Germinal center (tissue), 1 donor: ENCODE results near the gene INO80.
"Not testable (repeated sequence)": the region's sequence is repeated elsewhere in the genome, so short reads cannot be mapped to it uniquely, and the experiment has no call there.

Experiments used
- DNase-seq: peaks from one replicate; pipeline ENCODE4 v3.0.0; 2012; ENCODE audit warnings: mixed read lengths, low spot score

Gene INO80

GRCh38 chr15:41121951-41122350 lies 5.9 kb upstream of the INO80 start:
- DNase-seq: no peak

GRCh38 chr15:41116962-41117252 lies 827 bp upstream of the INO80 start:
- DNase-seq: no peak

DNA sequence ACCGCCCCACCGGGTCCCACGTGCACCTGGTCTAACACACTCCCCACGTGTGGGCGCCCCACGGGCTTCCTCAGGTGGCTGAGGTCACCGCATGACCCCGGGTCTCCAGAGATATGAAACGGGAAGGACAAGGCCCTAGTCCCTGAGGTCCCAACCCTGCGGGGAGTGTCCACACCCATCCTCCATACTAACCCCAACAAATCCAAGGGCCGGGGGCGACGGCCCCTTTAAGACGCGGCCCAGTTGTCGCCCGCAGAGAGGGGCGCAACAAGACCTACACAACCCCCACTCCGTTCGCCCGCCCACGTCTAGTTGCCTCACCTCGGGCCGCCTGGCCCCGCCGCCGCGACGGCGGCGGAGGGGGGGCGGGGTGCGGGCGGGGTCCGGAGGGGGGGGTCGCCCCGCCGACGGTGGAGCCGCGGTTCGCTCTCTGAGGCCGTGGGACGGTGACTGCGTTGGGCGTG lies 396 bp downstream of the INO80 start:
- no peak for DNase-seq

- peak; percentile 81 for DNase-seq
These were observed 874 bp downstream of the INO80 start for GRCh38 chr15:41115161-41115651.

GRCh38 chr15:41106947-41107346 lies 9.1 kb downstream of the INO80 start:
- DNase-seq: no peak

GRCh38 chr15:41105348-41106334 lies 10.4 kb downstream of the INO80 start:
- DNase-seq: no peak

- DNase-seq: no peak
These were observed 11.8 kb downstream of the INO80 start for GRCh38 chr15:41104234-41104633.

GRCh38 chr15:41102854-41103253 lies 13.2 kb downstream of the INO80 start:
- DNase-seq: no peak

- DNase-seq: no peak
These were observed 19.9 kb downstream of the INO80 start for GRCh38 chr15:41096178-41096577.

GRCh38 chr15:41085029-41085428 lies 31.1 kb downstream of the INO80 start:
- DNase-seq: no peak

DNA sequence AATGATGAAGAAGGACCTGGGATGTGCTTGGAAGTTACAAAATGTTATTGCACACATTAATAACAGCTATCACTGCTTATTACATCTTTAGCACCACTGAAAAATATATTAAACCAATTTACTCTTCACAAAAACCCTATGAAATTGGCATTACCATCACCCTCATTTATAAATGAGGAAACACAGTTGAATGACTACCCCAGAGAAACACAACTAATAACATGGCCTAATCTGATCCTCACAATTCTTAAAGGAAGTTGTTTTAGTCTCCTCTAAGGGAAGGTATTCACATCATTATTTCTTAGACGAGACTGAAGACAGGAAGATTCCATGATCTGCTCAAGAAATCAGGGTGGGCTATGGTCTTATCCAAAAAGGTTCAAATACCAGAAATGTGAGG lies 35.9 kb downstream of the INO80 start:
- peak; percentile 13 for DNase-seq

GRCh38 chr15:41079717-41080116 lies 36.4 kb downstream of the INO80 start:
- peak; percentile 33 for DNase-seq

DNA sequence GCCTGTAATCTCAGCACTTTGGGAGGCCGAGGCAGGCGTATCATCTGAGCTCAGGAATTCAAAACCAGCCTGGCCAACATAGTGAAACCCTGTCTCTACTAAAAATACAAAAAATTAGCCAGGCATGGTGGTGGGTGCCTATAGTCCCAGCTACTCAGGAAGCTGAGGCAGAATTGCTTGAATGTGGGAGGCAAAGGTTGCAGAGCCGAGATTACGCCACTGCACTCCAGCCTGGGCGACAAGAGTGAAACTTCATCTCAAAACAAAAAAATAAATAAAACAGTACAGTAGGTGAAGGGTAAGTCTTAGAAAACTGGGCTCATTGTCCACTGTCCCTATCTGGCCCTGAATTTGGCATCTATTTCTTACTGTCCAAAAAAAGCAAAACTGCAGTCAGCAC lies 37.2 kb downstream of the INO80 start:
- not testable (repeated sequence) for DNase-seq

DNA sequence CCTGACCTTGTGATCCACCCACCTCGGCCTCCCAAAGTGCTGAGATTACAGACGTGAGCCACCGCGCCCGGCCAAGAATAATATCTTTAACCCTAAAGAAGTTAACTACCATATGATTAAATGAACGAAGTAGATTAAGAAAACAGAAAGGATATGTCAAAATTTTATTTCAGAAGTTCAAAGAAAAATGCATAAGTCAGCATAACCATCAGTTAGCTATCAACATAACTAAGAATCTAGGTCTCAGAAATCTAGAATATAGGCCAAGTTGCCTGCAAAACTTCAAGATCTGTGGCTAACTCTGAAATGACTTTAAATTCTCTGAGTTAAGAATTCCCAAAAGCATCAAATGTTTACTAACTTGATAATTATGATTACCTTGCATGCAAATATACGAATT lies 38.0 kb downstream of the INO80 start:
- DNase-seq: no peak

DNA sequence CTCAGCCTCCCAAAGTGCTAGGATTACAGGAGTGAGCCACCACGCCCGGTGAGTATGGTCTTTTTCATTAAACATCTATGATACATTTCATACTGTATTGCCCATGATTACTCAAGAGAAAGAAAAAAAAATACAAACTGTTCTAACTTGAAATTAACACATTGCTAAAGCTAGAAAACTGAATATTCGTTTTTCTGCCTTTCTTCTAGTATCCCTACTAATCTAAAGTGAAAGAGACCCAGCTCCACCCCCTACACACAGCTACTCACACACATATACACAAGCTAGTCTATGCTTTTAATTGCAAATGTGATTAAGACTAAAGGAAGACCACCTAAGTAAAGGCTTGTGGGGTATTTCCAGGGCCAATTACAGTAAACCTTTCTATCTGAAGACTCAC lies 43.1 kb downstream of the INO80 start:
- no peak for DNase-seq

DNA sequence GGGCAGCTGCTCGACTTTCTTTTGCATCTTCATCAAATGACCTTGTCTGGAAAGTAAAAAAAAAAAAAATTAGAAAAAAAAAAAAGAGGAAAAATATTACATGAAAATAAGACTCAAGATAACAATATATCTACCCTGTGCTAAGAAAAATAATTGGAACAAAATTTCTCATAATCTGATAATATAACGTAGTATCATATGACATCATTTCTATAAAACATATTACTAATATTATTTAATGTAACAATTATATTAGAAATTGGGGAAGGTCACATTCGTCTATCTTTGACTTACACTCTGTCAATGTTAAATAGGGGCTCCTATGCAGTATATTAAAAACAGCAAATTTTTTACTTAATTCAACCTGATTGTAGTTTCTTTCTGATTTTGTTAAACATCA lies 44.1 kb downstream of the INO80 start:
- no peak for DNase-seq

DNA sequence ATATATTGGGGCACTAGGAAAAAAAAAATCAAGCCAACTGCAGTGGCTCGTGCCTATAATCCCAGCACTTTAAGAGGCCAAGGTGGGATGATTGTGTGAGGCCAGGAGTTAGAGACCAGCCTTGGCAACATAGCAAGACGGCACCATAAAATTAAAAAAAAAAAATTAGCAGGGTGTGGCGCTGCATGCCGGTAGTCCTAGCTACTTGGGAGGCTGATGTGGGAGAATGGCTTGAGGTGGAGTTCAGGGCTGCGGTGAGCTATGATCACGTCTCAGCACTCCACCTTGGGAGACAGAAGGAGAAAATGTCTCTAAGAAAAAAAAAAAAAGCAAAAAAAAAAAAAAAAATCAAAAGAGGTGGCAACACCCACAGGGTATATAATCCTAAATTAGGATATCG lies 49.6 kb downstream of the INO80 start:
- DNase-seq: no peak

DNA sequence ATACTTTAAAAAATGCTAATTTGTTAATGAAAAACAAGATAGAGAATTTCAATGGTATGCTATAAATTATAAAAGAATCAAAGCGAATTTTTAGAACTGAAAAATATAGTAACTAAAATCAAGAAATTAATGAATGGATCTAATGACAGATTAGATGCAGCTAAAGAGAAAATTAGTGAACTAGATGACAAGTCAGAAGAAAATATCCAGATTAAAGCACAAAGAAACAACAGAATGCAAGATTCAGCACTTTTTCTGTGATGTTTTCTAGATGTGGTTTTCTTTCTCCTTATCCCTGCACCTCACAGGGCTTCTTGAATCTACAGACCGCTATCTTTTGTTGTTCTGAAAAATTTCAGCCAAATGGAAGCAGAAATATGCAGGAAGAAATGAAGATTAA lies 54.4 kb downstream of the INO80 start:
- no peak for DNase-seq

- no peak for DNase-seq
These were observed 55.6 kb downstream of the INO80 start for GRCh38 chr15:41060505-41060904.

DNA sequence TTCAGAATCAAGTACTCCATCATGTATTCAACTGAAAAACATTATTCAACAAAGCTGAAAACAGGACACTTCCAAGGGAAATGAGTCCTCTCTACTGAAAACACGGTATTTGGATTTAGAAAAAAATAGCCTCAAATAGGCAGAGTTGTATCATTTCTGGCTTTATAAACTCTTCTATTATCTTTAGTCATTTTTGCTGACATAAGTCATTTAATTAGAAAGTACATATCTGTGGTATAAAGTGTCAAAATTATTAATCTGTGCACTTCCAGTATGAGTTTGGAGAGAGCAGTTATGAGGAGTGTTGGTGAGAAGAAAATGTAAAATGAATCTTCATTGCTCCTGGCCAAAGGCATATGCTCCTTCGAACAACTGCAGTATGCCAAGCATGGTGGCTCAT lies 59.3 kb downstream of the INO80 start:
- no peak for DNase-seq

- DNase-seq: no peak
These were observed 60.4 kb downstream of the INO80 start for GRCh38 chr15:41055706-41056105.

DNA sequence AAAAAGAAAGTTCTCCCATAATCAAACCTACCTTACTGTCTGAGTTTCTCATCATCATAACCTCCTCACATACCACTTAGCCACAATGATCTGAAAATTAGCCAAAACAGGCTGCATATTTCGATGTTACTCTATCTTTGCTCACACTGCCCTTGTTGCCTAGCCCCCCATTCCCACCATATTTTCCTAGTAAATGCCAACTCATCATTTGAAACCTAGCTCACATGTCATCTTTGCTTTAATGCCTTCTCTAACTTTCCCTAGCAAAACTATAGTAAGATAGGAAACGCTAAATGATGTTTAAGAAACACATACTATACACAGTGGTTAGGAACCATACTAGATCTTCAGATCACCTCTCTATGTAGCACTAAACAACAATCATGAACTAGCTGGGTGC lies 64.9 kb downstream of the INO80 start:
- DNase-seq: no peak

GRCh38 chr15:41048852-41049251 lies 67.2 kb downstream of the INO80 start:
- DNase-seq: no peak

DNA sequence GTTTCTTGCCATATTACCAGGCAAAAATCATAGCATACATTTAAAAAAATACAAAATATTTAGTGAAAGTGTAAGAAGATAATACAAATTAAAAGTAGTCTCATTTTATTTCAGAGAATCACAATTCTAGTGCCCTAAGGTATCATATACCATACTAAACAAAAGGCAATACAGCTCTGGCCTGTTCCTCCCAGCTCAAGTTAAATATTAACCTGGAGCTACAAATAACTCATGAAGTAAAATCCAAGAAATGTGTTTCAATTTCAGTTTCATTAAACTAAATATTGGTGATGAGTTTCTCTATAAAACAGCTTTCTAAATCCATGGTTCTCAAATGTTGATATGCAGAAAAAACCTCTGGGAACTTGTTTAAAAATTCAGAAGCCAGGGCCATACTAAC lies 67.7 kb downstream of the INO80 start:
- DNase-seq: no peak
